HG02970 (cell line): ENCODE data around the gene NUDC.
"Not testable (repeated sequence)": the region's sequence is repeated elsewhere in the genome, so short reads cannot be mapped to it uniquely, and the experiment has no call there.

Experiments used
- ATAC-seq: cut with Tn5 transposase; IDR thresholded peaks from one replicate; pipeline ENCODE4 v1.9.1; 2021; ENCODE audit warnings: mild to moderate bottlenecking, moderate library complexity, moderate number of reproducible peaks; ENCODE audit not compliant: unreplicated experiment, low FRiP score

NUDC gene

DNA sequence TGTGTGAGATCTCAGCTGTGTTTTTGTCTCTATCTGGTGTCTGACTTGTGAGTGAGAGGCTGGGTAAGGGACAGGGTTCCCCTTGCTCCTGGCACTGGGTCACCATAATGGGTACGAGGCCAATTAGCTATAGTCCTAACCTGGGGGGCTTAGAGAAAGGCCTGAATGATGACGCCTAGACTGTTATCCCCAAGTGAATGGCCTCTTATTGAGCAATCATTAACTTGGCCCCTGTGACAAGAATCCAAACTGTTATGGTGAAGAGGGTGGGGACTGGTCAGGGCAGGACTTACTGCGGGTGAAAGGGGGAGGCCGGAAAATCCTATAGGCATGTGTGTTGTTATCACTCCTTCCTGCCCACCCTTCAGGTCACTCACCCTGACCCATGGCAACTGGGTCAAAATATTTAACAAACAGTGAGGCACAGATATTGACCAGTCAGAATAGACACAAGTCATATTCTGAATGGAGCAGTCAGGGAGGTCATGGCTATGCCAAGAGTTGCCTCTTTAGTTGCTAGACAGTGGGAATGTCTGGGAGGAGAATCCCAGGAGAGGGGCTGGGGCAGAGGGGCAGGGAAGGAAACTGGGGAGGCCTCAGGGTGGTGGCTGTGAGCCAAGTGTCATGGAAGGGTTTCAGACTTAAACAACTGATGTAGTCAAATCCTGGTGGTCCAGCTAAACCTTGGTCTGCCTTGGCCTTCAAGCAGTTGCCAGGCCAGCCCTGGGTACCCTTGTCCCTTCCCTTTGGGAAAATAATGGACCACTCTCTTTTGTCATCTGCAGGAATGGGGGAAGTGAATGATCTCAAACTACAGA is 11.0 kb upstream of the NUDC start:
- ATAC-seq = no peak

DNA sequence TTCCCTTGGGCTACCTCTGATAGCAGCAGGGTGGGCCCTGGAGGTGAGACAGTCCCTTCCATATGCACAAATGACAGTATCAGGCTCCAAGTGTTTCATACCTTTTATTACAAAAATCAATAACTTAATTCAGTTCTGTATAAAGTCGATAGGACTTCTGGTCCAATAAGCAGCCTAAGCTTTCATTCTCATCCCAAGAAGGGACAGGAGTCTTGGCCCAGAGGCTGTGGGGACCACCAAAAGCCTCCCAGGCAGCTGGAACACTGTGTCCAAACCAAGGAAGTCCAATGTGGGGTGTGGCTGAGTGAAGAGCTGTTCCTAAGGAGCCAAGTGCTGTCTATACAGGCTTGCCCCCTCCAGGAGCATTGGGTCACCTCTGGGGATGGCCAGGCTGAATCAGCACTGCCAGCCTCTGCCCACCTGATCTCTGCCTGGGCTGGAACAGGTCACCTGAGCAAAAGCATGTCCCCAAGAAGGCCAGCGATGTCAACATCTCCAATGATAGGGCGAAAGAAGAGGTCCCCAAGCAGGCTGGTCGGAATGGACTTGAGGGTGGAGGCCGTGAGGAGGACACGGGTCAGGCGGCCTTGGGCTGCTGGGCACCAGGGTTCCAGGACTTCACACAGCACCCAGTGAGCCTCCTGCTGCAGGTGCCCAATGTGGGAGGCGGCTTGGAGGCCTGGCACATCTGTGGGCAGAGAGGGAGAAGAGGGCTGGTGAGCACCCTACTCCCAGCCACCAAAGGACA is 10.0 kb upstream of the NUDC start:
- no peak for ATAC-seq

DNA sequence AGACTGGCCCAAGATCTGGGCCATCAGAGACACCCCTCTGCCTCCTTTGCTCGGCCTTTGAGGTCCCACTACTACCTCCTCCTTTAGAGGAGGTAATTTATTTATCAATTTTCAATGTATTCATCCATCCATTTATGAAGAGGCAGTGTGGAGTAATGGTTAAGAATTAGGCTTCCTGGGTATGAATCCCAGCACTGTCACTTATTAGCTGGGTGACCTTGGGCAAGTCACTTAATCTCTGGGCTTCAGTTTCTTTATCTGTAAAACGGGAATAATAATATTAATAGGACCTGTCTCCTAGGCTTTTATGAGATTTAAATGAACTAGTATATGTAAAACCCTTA is 9.4 kb upstream of the NUDC start:
- no peak for ATAC-seq

DNA sequence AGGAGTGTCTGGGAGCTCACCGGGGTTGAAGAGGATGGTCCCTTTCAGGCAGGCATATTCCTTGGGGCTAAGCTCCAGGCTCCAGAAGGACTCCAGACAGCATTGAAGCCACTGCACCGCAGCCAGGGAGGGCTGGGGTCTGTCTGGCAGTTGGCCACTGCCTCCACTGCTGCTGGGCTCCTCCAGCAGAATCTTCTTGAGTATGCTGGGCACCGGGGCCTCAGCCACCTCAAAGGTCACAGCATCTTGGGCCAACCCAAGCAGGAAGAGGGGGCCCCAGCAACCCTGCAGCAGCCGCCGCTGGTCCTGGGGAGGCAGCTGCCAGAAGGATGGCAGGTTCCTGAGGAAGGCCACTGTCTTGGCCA is 8.2 kb upstream of the NUDC start:
- ATAC-seq = no peak

DNA sequence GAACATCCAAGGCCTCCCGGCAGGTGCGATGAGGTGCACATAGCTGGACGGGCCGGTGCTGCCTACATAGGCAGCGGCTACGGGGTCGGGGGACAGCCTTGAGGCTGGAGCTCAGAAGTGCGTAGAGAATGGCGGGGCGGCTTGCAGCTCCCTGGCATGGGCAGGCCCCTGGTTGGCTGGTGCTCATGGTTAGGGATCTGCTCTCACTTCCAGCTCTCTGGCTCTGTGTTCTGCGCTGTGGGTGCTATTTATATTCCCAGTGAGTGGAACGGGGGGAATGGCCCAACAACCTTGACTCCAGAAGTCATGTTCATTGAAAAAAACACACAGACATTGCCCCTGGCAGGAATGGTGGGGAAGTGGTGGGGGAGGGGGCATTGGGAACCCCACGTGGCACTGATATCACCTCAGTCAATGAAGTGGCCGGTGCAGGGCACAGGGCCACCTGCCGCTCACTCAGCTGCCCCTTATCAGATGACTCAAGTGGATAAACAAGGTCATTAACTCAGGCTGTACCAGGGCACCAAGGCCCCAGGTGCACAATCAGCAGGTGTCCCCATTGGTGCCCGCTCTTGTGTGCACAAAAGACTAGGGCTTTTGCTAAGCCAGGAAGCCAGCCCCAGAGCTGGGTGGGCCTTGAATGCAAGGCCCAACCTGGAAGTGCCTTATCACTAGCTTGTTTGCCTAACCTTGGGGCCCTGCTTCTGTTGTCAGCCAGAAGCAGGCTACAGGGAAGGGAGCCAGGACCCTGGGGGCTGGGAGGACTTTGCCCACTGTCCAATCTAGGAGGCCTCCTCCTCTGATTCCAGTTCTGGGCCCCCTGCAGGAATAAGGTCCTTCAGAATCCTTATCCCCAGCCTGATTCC is 7.6 kb upstream of the NUDC start, which contains the start of gene NR0B2:
Gene NR0B2 (minus strand): TSS at position 222 of the 866 bp plus-strand sequence. CDS start 35 bp downstream, at position 187.
- ATAC-seq = no peak

DNA sequence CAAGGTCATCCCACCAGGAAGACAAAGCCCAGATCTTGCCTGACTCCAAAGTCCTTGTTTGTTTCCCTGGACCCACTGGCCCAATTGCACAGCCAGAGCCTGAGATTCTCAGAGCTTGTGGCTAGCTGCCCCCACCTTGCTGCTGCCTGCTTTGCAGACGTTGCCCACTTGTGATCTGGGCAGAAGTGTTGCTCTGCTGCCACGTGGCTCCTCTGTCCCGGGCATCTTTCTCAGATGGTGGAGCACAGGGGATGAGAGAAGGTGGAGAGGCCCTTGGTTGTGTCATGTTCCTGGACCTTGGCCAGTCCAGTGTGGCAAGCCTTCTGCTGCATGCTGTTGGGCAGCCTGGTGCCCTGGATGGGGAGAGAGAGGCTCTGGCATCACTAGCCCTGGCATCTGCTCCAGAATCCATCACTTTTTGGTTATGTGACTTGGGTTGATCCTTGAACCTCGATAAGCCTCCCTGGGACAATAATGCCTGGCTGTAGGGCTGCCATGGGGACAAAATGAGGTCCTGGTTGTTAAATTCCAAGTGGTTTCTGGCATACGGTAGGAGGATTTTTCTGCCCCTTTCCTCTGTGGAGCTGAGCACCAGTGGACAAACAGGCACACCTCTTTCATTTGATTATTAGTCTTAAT is 6.2 kb upstream of the NUDC start:
- no peak for ATAC-seq

DNA sequence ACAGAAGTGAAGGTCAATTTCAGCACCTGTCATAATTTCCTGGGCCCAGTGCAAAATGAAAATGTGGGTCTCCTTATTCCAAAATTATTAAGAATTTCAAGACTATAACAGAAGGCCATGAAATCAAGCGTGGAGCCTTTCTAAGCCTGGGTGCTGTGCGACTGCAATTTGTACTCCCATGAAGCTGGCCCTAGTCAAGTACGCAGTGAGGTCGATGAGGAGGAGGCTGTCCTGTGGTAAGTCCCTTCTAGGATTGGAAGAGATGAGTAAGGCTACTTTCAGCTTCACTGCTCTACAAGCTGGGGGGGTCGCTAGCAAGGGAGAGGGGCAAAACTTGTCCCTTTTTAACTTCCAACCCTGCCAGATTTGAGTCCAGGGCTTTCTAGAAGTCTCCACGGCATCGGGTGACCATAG is 410 bp upstream of the NUDC start:
- ATAC-seq = no peak

DNA sequence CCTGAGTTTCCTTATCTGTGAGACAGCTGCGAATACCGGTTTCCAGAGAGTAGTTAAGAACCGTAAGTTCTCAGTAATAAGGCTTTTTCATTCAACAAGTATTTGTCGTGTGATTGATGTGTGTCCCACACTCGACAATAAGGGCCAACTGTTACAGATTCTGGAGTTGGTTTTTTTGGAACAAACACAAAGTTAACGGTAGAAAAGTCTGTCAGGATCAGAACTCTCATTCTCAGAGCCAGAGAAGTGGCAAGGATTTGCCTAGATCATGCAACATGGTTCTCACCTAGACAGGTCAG is 837 bp downstream of the NUDC start:
- ATAC-seq = no peak

DNA sequence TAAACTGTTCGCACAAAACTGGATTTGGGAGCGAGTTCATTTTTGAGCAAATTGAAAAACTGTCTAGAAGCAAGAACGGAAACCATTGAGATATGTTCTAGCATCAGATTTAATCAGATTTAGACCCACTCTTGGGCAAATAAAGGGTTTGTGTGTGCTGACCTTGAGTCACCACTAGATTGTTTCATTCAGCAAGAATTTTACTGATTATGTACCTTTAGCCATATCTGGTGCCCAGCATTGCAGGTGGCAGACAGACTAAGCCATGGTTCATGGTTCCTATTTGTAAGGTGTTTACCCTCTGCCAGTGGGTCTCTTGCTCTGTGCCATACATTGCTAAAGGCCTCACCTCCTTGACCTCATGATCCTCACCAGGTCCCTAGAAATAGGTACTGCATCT is 1.4 kb downstream of the NUDC start:
- no peak for ATAC-seq

DNA sequence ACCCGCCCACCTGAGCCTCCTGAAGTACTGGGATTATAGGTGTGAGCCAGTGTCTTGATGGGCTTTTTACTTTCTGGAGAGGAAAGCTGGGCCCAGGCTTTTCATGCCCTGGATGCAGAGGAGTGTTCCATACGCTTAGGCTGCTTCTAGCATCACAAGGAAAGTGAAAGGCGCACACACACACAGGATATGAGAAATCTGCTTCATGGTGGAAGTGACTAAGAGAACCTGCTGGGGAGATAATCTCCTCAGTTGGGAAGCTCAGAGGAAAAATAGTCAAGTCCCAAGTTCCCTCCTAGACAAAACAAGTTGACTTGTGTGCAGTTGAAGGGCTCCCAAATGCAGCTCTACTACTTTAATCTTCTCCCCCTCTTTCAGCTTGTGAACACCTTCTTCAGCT is 2.2 kb downstream of the NUDC start:
- ATAC-seq = no peak

DNA sequence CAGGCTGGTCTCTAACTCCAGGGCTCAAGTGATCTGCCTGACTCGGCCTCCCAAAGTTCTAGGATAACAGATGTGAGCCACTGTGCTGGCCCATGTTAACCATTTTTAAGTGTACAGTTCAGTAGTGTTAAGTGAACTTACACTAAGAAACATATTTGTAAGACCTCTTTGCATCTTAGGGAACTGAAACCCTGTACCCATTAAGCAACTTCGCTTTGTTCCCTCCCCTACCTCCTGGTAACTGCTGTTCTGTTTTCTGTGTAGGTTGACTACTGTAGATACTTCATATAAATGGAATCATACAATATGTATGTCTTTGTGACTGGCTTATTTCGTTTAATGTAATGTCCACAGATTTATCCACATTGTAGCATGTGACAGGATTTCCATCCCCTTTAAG is 11.0 kb downstream of the NUDC start:
- no peak for ATAC-seq

DNA sequence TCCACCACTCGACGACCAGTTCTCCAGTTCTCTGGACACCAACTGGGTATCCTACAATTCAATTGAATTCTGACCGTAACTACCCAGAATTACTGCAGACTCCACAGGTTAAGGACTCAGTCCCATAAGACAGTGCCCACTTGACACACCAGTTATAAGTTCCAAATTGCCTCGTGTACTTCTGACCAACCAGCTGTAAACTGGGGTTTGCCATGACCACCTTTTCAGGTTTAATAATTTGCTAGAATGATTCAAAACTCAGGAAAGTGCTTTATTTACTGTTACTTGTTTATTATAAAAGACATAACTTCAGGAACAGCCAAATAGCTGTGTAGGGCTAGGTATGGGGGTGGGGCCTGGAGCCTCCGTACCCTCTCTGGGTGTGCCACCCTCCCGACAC is 15.3 kb downstream of the NUDC start:
- ATAC-seq = no peak

DNA sequence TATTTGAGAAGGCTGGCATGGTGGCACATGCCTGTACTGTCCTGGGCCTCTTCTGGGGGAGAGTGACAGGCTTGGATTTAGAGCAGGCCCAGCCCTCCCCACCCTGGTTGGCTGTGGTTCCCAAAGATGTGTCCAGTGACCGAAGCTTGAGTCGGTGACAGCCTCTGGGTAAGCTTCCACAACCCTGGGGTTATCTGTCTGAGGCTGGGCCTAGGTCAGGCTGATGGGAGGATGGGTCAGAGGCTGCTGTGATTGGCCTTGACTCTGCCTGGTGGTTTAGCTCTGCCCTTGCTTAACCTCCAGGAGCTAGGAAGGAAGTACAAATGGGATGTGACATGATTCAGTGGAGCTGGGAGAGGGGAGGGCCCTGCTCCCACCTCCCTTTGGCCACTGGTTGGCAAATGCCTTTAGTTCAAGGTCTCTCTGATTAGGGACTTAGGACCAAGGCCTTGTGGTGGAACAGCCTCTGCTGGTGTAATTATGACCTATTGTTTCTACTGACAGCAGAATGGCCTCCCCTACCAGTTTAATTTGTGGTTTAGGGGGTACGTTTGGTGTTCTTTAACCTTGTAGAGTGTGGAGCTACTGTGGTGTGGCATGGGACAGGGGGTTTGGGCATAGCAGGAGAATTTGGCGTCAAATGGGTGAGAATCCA is 16.6 kb downstream of the NUDC start:
- no peak for ATAC-seq

DNA sequence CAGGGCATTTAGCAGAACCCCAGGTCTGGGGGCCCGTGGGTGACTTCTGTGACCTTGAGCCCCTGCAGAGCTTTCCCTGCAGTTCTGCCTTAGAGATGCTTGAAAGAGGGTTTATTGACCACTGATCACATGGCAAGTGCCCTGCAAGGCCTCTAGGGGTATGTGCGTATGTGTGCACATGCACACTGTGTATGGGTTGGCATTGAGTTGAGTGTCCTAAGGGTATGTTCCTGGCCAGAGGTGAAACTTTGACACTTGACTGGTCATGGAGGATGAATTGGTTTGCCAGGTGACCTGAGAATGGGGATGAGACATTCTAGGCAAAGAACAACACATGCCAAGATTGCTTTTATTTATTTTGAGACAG is 17.1 kb downstream of the NUDC start:
- ATAC-seq = no peak

DNA sequence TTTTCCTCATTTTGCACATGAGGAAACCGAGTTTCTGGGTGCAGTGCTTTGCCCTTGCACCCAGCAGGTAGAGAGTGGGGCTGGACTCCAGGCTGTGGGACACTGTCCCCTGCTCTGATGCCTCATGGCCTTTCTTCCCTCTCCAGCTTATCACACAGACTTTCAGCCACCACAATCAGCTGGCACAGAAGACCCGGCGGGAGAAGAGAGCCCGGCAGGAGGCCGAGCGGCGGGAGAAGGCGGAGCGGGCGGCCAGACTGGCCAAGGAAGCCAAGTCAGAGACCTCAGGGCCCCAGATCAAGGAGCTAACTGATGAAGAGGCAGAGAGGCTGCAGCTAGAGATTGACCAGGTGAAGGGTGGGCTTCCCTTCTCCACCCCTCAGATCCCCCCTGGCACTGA is 19.8 kb downstream of the NUDC start:
- no peak for ATAC-seq

DNA sequence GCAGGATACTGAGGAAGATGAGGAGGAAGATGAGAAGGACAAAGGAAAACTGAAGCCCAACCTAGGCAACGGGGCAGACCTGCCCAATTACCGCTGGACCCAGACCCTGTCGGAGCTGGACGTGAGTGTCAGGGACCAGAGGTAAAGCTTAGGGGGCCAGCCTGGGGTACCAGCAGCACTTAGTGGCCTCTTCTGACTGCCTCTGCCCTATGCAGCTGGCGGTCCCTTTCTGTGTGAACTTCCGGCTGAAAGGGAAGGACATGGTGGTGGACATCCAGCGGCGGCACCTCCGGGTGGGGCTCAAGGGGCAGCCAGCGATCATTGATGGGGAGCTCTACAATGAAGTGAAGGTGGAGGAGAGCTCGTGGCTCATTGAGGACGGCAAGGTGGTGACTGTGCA is 21.1 kb downstream of the NUDC start:
- ATAC-seq = no peak

DNA sequence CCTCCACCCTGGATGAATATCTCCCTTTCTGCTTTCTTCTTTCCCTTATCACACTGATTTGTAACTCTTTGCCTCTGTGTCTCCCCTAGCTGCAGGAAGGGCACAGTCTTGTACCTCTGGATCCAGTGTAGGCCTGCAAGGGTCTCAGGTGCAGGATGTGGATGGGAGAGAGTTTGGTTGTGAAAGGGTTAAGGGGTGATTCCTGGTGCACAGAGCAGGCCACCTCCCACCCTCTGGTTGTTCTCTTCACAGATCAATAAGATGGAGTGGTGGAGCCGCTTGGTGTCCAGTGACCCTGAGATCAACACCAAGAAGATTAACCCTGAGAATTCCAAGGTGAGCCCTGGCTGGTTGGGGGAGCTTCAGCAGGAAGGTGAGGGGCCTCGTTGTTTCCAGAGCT is 23.6 kb downstream of the NUDC start:
- ATAC-seq = no peak

DNA sequence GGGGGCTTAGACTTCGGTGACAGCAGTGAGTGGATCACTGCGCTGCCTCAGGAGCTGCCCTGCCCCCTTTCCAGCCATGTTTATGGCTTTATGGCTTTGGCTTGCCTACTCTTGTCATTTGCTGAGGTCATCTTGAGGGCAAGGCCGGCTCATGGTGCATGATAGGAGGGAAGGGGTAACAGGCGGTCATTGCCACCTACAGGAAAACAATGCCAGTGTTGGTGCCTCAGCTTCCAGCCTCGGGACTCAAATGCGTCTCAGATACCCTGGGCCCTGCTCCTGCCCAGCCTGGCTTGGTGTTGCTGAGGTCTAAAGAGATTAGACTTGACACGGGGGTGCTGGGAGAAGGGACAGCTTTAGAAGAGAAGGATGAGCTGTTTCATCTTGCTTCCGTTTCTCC is 24.2 kb downstream of the NUDC start:
- no peak for ATAC-seq

DNA sequence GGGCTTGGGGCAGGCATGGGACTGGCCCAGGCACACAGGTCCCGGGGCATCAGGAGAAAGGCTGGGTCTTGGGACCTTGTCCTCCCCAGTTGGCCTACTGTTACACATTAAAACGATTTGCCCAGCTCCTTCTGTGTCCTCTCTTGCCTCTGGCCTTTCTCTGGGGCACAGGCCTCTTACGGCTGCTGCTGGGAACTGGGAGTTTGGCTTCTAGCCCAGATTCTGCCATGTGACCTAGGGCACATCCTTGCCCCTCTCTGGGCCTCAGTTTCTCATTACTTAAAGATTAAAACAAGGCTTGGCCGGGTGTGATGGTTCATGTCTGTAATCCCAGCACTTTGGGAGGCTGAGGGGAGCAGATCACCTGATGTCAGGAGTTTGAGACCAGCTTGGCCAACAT is 24.7 kb downstream of the NUDC start:
- no peak for ATAC-seq

DNA sequence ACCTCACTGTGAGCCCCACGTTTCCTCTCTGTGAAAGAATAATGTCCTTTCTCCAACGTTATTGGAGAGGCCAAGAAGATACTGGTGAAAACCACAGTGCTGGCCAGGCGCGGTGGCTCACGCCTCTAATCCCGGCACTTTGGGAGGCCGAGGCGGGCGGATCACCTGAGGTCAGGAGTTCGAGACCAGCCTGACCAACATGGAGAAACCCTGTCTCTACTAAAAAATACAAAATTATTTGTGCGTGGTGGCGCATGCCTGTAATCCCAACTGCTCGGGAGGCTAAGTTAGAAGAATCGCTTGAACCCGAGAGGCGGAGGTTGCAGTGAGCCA is 27.1 kb downstream of the NUDC start:
- ATAC-seq = not testable (repeated sequence)
